DND-41 (cell line): Measurements from ENCODE around the gene ELOVL6.

ENCODE experiments used
- ATAC-seq: fragments of 200-7000 bp; cut with Tn5 transposase; 3 replicates; pipeline ENCODE4 v1.9.1; 2021; ENCODE audit warnings: low read depth; ENCODE audit not compliant: insufficient read depth
- DNase-seq: peaks from one replicate; pipeline ENCODE4 v3.0.0-alpha.2; 2020
- H2AFZ ChIP-seq: 2 replicates; pipeline ENCODE4 v1.6.0; 2012; ENCODE audit warnings: low read depth, low read length
- H3K27ac ChIP-seq: 2 replicates; pipeline ENCODE4 v1.5.1; 2012; ENCODE audit warnings: low read length, inconsistent platforms
- H3K27me3 ChIP-seq: fragments of 200-600 bp; sonication (generic); 2 replicates; pipeline ENCODE4 v1.6.0; 2012; ENCODE audit warnings: low read length, mild to moderate bottlenecking, inconsistent platforms; ENCODE audit not compliant: insufficient read depth, poor library complexity
- H3K36me3 ChIP-seq: 2 replicates; pipeline ENCODE4 v1.5.1; 2012; ENCODE audit warnings: low read length, inconsistent platforms; ENCODE audit not compliant: insufficient read depth
- H3K4me1 ChIP-seq: 2 replicates; pipeline ENCODE4 v1.5.1; 2012; ENCODE audit warnings: mild to moderate bottlenecking, low read length; ENCODE audit not compliant: insufficient read depth
- H3K4me2 ChIP-seq: 2 replicates; pipeline ENCODE4 v1.6.0; 2012; ENCODE audit warnings: mild to moderate bottlenecking, moderate library complexity, low read length, inconsistent platforms; ENCODE audit not compliant: insufficient read depth
- H3K4me3 ChIP-seq, 2 experiments: fragments of 200-600 bp in 1 of 2; shearing (Covaris generic) in 1 of 2; 2 replicates each; pipeline ENCODE4 v1.5.1; 2012 to 2016; ENCODE audit warnings: inconsistent platforms in 2 of 2, low read length in 2 of 2, mild to moderate bottlenecking in 2 of 2, low read depth in 1 of 2, moderate library complexity in 1 of 2
- H3K79me2 ChIP-seq: 2 replicates; pipeline ENCODE4 v1.6.0; 2012; ENCODE audit warnings: low read length, inconsistent platforms; ENCODE audit not compliant: insufficient read depth
- H3K9ac ChIP-seq: 2 replicates; pipeline ENCODE4 v1.6.0; 2012; ENCODE audit warnings: low read depth, mild to moderate bottlenecking, inconsistent platforms, low read length, moderate library complexity
- H3K9me3 ChIP-seq: 2 replicates; pipeline ENCODE4 v1.5.1; 2012; ENCODE audit warnings: low read length, moderate library complexity, mild to moderate bottlenecking, inconsistent platforms; ENCODE audit not compliant: insufficient read depth, severe bottlenecking
- H4K20me1 ChIP-seq: 2 replicates; pipeline ENCODE4 v1.6.0; 2012; ENCODE audit warnings: low read length; ENCODE audit not compliant: insufficient read depth
- CTCF ChIP-seq: IDR thresholded peaks from 2 replicates; pipeline ENCODE4 v1.5.1; 2012; ENCODE audit warnings: borderline replicate concordance, low read length, moderate library complexity, mild to moderate bottlenecking; ENCODE audit not compliant: poor library complexity, severe bottlenecking; ENCODE audit errors: extremely low read depth
- EZH2 ChIP-seq: IDR thresholded peaks from 3 replicates; pipeline ENCODE4 v1.6.1; 2012; ENCODE audit warnings: borderline replicate concordance, low read depth, mild to moderate bottlenecking, moderate library complexity, low read length, inconsistent platforms; ENCODE audit not compliant: severe bottlenecking

The ELOVL6 gene

DNA sequence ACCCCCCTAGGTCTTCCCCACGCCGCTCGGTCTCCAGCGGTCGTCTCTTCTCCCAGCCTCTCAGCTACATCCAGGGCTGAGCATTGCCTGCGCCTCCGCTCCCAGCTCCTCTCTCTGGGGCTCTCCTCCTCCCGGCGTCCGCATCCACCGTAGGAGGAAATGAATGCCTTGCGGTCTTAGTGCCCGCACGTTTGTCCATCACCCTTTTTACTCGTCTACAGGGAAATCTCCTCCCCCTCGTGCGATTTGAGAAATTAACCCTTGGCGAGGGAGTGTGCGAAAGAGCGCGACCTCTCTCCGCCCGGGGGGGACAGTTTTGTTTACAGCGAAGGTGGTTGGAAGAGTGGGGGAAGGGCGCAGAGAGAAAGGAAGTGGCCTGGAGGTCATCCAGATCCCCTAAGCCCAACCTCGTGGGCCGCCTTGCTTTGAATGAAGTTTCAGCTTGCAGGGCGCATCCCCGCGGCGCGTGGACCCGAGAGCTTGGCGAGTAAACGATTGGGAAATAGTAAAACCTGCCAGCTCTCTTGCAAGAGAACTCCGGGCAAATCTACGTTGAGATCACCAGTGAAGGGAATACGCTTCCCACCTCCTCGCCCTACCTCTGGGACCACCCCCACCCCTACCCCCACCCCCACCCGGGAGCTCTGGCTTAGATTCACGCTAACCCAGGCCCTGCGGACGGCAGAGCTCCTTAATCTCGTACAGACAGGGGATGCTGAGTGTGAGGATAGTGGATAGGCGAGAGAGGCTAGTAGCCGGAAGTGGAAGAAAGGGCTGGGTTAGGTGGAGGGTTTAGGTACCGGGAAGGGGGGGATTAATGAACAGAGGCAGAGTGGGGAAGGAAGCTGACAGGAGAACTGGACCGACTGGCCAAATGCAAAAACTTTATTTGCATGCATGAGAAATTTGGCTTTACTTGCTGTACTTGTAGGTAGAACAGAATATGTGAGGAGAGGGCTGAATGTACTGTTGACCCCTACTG, at the start of gene ELOVL6:
Gene ELOVL6 (minus strand): TSS at position 181 of the 982 bp plus-strand sequence. CDS start 280 bp downstream, outside the sequence.
- Histone ChIP-seq H3K27me3 (no peaks in the 10 kb centered on the region), H3K9ac (peak within 1 kb of the TSS; percentile 99), H4K20me1 (no peaks in the 10 kb centered on the region), H3K4me2 (peak within 1 kb of the TSS; percentile 84), H2AFZ (peak within 1 kb of the TSS; percentile 85), H3K79me2 (peaks cover 43% of the 10 kb centered on the region), H3K27ac (peak within 1 kb of the TSS; percentile 89), H3K4me3 (peak within 1 kb of the TSS; percentile 71 to 93), H3K36me3 (no peaks in the 10 kb centered on the region; the same call in 1 of the 2 replicates), H3K9me3 (no peaks in the 10 kb centered on the region), H3K4me1 (peaks cover 34% of the 10 kb centered on the region)
- DNase-seq (peak; percentile 74), ATAC-seq (peak; percentile 26)
- TF ChIP-seq CTCF: no peak

- Histone ChIP-seq H3K79me2 (no peaks in the 10 kb centered on the region), H3K27me3 (no peaks in the 10 kb centered on the region), H3K9me3 (no peaks in the 10 kb centered on the region), H3K4me1 (no peaks in the 10 kb centered on the region), H3K4me2 (no peak overlapping the region), H3K4me3 (no peak overlapping the region), H3K36me3 (no peaks in the 10 kb centered on the region), H4K20me1 (no peaks in the 10 kb centered on the region), H3K9ac (no peak overlapping the region), H3K27ac (no peak overlapping the region), H2AFZ (no peak overlapping the region)
- TF ChIP-seq CTCF (no peak), EZH2 (no peak)
- ATAC-seq (no peak), DNase-seq (no peak)
Observed at GRCh38 chr4:110248100-110248499, 49.7 kb upstream of the ELOVL6 start.

- H3K4me2 ChIP-seq: no peak overlapping the region
- no peaks in the 10 kb centered on the region for H3K27me3 ChIP-seq
- H3K4me1 ChIP-seq: no peaks in the 10 kb centered on the region
- no peaks in the 10 kb centered on the region for H4K20me1 ChIP-seq
- H3K4me3 ChIP-seq: no peak overlapping the region
- H2AFZ ChIP-seq: no peak overlapping the region
- no peaks in the 10 kb centered on the region for H3K36me3 ChIP-seq
- no peak overlapping the region for H3K27ac ChIP-seq
- no peak for DNase-seq
- H3K9me3 ChIP-seq: no peaks in the 10 kb centered on the region
- TF ChIP-seq CTCF (no peak), EZH2 (no peak)
- H3K9ac ChIP-seq: no peak overlapping the region
- no peaks in the 10 kb centered on the region for H3K79me2 ChIP-seq
- no peak for ATAC-seq
Observed at GRCh38 chr4:110247591-110247990, 49.2 kb upstream of the ELOVL6 start.
